NCI-H2227 (cell line): ENCODE results near the gene SUPT4H1.
"Not testable (repeated sequence)": the region's sequence is repeated elsewhere in the genome, so short reads cannot be mapped to it uniquely, and the experiment has no call there.

Experiments used
- DNase-seq: peaks from one replicate; lab custom pipeline; 2025; ENCODE audit not compliant: unreplicated experiment; lab: John Stamatoyannopoulos, UW

SUPT4H1 gene

DNA sequence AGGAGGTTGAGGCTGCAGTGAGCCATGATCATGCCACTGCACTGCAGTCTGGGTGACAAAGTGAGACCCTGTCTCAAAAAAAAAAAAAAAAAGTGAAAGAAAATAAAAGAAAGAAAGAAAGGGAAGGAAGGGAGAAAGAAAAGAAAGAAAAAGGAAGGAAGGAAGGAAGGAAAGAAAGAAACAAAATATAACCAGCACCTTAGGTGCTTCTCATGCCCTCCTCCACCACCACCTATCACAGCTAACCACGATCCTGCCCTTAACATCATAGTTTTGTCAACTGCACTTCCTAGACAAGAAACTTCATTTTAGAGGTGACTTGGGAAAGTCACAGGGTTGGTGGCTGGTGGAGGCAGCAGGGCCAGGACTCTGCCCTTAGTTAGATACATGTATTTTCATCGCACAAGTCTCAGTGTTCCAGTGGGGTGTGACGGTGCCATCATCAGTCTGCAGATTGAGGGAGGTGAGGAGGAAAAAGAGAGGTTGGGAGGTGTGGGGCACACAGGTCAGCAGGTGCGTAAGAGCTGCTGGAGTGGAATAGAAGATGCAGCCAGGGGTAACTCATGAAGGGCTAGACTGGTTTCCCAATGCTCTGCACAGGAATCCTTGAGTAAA lies 10.0 kb downstream of the SUPT4H1 start:
- no peak for DNase-seq

DNA sequence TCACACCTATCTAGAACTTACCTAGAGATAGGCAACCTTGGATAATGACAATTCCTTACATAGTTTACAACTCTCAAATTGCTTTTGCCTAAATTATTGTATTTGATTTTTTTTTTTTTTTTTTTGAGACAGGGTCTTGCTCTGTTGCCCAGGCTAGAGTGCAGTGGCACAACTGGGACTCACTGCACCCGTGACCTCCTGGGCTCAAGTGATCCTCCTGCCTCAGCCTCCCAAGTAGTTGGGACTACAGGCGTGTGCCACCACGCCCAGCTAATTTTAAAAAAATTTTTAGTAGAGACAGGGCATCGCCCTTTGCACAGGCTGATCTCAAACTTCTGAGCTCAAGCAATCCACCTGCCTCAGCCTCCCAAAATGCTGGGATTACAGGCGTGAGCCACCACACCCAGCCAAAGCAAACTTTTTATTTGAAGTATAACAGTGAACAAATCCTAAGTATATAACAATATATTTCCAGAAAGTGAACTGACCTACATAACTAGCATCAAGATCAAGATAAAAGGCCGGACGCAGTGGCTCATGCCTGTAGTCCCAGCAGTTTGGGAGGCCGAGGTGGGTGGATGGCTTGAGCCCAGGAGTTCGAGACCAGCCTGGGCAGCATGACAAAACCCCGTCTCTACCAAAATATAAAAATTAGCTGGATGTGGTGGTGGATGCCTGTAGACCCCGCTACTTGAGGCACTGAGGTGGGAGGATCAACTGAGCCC lies 10.7 kb downstream of the SUPT4H1 start:
- not testable (repeated sequence) for DNase-seq

GRCh38 chr17:58340405-58340876 lies 11.6 kb downstream of the SUPT4H1 start:
- DNase-seq = no peak

- DNase-seq = no peak
Measured at GRCh38 chr17:58339755-58340404, 12.1 kb downstream of the SUPT4H1 start.

DNA sequence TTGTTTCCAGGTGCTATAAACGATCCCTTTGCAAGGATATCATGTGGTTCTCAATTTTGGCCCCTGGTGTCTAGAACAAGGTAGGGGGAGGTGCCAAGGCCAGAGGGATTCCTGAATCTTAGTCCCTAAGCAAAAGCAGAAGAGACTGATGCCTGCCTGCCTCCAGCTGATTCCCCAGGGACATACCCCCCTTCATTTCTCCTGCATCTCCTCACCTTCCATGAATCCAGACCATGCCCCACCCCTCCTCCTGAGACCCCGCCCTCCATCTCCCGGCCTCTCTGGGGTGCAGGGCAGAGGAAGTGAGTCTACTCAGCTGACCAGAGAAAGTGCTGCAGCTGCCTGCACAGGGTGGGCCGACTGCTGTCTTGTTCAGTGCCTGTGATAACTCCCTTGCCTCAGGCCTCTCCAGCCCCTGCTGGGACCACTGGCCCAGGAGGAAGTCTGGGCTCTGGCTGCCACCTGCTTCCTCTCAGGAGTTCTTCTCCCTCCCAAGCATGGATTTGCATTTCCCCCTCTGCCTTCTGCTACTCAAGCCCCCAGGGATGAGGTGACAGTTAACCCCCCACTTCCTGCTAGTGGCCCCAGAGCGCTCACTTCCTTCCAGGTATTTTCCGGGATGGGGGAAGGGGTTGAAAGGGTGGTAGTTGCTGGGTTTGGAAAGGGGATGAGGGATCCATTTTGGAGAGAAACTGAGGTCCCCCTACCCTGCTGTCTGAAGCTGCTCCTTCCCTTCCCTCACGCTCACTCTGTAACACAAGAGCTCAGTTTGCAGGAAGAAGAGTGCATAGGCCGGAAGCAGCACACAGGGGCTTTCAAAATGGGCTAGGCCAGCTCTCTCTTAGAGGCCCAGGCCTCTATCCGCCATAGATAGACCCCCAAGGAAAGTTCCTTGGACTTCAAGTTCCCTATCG lies 12.9 kb downstream of the SUPT4H1 start:
- DNase-seq = no peak

DNA sequence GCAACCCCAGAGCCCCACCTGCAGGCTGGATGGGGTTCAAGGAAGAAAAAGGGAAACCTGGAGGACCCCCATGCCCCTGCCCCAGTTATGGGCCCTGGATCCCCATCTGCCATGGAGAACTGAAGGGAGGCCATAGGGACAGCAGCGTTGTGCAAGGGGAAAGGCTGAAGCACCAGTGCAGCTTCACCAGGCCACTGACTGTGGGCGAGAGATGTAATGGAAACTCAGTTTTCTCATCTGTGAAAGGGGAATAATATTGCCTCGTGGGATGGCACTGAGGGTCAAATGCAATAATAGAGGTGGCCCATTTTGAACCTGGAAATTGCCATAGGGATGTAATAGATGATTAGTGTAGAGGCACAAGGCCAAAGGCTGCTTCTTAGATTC lies 13.6 kb downstream of the SUPT4H1 start:
- DNase-seq = no peak

DNA sequence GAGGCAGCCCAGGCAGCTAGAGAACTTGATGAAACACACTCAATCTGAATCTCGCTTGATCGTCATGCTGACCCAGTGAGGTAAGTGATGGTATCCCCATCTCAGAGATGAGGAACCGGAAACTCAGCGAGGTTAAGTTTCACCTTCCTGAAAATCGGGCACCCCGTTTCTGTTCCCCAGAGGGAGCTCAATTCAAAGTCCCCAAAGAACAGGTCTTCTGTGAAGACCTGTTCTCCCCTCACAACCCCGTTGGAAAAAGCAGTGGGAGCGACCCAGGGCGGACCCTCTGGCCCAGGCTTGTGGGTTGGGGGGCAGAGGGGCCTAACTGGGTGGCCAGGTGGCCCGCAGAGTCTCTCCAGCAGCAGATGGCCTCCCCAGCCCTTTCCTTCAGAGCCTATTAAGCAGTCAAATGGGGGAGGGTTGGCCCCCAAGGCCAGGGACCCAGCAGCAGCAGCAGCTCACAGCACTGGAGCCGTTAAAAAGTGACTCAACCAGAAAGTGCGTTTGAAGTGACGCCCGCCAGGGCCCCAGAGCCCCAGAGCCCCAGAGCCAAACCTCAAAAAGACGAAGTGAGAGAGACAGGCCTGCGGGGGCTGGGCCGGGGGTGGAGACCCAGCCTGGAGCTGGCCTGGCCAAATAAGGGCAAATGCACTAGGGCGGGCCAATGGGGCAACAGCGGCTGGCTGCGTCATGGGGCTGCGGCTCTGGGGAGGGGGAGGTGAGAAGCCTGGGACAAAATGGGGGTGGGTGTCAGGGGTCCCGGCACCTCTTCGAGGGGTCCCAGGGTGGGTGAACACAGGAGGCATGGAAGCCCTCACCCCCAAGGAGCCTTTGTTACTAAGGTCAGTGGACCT lies 14.2 kb downstream of the SUPT4H1 start:
- no peak for DNase-seq

DNA sequence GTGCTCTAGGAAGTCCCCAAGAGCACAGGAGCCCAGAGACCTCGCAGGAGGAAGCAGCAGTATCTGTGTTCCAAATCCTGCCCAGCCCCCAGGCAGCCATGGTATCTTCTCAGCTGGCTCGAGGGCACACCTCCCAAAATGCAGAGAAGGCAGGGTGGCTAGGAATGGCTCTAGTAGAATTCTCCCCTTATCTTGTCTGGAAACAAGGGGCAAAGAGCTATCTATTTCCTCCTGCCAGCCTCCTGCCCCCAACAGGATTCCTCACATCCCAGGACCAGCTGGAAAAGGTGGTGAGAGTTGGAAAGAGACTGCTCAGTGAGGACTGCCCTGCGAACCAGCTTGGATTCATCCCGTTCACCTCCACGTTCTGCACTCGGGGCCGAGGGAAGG lies 14.8 kb downstream of the SUPT4H1 start:
- DNase-seq = no peak

DNA sequence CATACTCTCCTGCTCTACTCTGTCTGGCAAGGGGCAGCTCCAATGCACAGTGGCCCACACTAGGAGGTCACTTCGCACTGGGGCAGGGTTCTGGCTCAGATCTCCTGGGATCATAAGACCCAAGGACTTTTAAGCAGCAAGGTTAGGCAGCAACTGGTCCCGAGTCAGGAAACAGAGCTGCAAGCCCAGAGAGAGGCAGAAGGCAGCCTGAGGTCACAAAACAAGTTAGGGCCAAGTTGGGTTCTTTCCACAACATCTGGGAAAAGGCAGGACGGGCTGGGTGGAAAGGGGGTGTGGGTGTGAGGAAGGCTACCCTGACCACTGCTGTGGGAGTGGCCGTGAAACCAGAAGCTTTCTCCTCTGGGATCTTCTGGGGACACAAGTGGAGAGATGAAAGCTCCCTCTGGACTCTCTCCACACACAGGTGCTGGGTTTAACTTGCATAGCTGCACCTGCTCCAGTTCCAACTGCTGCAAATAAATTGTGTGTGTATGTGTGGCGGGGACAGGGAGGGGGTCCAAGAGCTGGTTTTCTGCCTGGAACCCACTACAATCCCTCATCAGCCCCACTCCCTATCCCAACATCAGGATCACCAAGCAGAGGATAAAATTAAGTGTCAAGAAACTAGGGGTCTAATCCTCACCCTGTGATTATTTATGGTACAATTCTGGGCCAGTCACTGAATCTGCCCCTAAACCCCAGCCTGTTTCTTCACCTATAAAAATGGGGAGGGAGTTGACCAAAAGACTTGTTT lies 15.4 kb downstream of the SUPT4H1 start:
- no peak for DNase-seq

DNA sequence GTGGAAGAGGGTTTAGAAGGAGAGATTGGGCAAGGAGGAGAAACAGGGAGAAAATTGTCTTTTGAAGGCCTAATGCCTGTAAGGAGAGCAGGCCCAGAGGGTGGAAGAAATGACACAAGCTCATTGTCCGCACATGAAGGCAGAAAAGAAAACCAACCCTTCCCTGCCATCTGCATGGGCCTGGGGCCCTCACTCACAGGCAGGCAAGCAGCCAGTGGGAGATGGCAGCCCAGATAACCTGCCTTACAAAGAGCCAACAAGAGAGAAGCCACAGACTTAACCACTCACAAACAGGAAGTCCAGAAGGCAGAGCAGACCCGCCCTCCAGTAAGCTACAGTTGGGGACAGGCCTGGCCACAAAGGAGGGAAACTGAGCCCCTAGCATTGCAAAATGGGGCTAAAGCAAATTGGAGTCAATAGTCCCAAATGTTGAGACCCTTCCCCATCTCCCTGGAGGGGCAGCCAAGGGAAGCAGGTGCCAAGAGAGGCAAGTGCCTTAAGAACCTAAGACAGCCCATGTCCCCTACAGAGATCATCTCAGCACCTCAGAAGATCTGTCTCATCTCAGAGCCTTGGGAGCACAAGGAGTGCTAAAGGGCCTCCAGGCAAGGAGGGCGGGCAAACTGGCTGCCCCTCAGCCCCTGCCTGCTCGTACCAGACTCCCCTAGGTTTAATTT lies 16.1 kb downstream of the SUPT4H1 start:
- DNase-seq = no peak

DNA sequence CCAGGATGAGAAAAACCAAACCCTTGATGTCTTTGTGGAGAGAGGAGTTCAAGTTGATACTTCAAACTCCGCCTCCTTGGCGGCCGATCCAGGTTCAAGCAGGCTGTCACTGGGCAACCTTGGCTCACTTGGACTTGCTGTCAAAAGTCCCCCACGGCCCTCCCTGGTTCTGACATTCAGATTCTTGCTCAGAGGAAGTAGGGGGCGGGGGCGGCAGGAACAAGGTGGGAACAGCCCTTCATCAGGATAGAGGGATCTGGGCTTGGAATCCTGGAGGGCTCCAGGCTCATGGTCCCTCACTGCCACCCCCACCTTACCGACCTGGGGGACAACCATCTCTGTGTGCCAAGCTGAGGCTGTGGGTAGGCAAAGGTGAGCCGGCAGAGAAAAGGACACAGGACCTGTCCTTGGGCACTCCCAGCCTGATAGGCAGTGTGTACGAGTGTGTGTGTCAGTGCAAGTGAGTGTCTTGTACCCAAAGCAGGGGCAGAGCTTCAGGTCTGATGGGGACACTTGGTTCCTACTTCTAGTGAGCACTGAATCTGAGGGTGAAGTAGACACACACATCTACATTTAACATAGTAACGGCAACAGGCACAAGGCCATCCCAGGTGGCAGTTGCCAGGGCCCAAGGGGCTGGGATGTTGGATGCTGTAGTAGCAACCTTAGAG lies 16.8 kb downstream of the SUPT4H1 start:
- DNase-seq = no peak

- no peak for DNase-seq
Measured at GRCh38 chr17:58334661-58335060, 17.3 kb downstream of the SUPT4H1 start.

DNA sequence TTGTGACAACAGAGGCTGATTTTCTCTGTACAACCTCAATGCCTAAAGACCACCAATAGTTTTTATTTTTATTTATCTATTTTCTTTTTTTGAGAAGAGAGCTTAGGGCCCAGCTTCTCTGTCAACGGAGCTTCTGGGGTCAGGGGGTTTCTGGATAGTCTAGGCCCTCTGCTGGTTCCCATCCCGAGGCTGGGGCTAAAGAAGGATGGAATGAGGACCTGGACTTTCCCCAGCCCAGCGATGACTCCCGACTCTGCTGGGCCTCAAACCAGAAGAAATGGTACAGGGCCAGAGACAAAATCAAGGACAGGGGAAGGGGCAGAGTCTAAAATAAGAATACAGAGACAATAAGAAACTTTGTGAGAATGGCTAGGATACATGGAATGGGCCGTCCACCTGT lies 17.7 kb downstream of the SUPT4H1 start:
- no peak for DNase-seq

DNA sequence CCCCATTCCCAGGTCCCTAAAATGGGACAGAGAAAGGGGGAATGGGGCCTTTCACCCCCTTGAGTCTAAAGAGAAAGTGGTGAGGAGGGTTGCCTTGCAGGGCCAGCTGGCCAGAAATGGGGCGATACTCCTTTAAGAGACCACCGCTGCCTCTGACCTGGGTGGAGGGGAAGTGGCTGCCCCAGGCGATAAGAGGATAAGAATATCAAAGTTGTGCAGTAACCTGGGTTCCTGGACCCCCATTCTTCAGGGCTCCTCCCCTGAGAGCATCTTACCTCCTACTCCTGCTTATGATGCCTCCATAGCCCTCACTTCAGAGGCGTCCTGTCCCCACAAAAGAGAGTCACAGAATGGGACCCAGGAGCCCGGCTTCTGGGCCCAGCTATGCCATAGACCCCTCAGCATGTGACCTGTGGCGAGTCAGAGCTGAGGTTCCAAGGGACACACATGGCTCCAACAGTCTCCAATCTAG lies 18.2 kb downstream of the SUPT4H1 start:
- no peak for DNase-seq

DNA sequence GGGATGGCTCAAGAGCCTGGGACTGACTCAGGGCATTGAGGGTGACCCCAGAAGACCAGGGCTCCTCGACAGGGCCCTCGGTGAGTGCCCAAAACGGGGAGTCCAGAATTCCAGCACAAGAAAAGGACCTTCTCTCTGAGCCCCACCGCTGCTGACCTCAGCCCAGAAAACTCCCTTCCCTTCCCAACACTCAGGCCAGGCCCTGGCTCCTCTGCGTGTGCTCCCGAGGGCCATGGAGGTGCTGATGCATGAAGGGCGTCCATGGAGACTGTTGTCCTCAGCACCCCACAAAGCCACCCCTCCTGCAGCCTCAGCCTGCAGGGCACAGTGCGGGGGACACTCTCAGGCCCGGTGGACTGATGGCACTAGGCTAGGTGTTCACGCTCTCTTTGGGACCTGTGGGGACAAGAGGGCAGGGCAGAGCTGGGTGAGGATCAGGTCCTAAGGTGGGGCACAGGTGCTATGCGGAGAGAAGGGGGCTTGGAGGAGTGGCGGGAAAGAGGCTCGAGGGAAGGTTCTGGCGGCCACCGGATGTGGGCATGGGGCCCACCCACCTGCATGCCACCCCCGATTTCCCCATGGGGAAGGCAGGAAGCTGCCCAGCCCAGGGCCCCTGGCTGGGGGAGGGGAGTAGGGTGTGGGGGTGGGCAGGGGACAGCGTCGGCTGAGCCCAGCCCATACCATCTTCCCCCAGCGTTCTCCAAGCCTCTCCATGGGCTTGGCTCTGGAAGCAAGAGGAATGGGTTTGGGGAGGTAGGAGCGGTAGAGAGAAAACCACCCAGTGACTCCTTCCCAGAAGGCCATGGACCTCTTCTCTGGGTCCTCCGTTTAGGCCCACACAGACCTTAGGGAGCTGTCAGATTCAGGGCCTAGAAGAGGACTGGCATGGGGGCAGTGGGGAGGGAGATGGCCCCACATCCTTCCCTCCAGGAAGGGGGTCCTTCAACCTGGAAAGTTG lies 18.9 kb downstream of the SUPT4H1 start:
- DNase-seq = no peak

GRCh38 chr17:58331815-58332777 lies 19.9 kb downstream of the SUPT4H1 start:
- DNase-seq = no peak
